HG02938 (cell line): ENCODE data around the gene IFT27.
"Not testable (repeated sequence)": the region's sequence is repeated elsewhere in the genome, so short reads cannot be mapped to it uniquely, and the experiment has no call there.

Experiments
- ATAC-seq: cut with Tn5 transposase; IDR thresholded peaks from one replicate; pipeline ENCODE4 v1.9.1; 2021; ENCODE audit warnings: mild to moderate bottlenecking, moderate library complexity; ENCODE audit not compliant: unreplicated experiment

The IFT27 gene

GRCh38 chr22:36745301-36745995 lies 30.5 kb downstream of the IFT27 start:
- ATAC-seq: no peak

DNA sequence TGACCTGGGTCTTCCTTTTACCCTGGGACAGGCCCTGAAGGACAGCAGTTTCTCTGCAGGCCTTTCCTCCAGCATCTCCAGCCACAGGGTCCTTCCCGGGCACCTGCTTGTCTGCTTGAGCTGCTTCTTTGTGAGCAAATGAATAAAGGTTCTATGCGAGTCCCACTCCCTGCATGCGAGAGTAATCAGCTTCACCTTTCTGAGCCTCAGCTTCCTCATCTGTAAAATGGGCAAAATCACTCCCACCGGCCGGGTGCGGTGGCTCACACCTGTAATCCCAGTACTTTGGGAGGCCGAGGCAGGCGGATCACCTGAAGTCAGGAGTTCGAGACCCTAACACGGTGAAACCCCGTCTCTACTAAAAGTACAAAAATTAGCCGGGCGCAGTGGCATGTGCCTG lies 31.1 kb downstream of the IFT27 start:
- no peak for ATAC-seq

DNA sequence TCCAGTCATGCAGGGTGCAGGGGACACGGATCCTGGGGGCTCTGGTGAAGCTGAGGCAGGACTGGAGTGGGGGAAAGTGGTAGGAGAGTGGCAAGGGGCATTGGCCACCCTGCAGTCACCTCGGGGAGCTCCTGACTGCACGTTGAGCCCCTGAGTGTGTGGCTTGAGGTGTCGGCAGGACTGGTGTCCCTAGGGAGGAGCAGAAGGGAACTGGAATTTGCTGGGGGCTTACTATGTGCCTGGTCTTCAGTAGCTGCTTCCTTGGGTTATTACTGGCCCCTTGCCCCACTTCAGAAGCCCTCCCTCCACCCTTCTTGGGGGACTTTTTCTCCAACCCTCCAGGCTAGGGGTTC lies 31.5 kb downstream of the IFT27 start:
- no peak for ATAC-seq

GRCh38 chr22:36743591-36744412 lies 32.1 kb downstream of the IFT27 start:
- no peak for ATAC-seq

- no peak for ATAC-seq
Measured at GRCh38 chr22:36743011-36743410, 32.9 kb downstream of the IFT27 start.

DNA sequence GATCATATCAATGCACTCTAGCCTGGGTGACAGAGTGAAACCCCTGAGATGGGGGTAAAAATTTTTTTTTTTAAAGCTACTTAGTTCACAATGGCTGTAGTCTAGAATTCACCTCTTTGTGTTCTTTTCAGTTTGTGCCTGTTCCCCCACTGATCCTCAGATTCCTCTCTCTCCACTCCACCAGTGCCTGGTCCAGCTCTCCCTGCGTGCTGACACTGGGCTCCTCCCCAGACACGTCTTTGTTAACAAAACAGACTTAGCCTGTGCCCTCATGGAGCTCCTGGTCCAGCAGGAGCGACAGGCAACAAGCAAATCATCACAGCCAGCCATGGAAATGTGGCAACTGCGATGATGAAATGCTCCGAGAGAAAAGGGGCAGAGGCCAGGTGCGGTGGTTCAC lies 34.0 kb downstream of the IFT27 start:
- no peak for ATAC-seq

DNA sequence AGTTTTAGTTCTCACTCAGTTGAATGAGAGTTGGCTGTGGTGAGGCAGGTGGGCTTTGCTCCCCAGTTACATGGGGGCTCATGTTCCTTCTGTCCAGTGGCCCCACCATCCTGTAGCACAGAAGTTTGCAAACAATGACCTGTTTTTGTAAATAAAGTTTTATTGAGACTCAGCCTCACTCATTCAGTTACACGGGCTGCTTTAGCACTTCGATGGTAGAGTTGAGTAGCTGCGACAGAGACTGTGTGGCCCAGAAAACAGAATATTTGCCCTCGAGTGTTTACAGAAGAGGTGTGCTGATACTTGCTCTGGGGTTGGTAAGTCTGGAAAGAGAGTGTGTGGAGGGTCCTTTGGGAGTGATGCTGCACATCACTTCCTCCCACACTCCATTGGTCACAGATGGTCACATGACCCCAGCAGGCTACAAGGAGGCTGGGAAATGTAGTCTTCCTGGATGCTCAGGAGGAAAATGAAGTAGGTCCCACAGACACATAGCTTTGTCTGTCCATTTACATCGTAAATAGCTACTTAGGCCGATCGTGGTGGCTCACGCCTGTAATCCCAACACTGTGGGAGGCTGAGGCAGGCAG lies 34.6 kb downstream of the IFT27 start:
- ATAC-seq: no peak

DNA sequence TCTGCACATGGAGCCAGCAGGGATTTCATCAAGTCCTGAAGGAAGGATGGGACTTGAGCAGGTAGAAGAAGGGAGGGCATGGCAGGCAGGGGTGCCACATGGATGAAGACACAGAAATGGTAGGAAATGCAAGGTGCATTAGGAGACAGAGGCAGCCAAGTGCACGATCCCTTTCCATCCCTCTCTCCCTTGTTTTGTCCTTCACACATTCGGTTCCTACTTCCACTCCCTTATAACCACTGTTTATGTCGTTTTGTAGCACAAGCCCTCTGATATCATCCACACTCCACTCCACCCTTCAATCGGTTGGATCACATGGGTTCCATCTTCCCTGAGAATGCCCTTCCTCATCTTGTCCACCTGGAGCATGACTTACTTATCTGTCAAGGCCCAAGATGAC lies 35.2 kb downstream of the IFT27 start:
- no peak for ATAC-seq

GRCh38 chr22:36739185-36739584 lies 36.7 kb downstream of the IFT27 start:
- no peak for ATAC-seq

GRCh38 chr22:36738416-36739020 lies 37.4 kb downstream of the IFT27 start:
- no peak for ATAC-seq

DNA sequence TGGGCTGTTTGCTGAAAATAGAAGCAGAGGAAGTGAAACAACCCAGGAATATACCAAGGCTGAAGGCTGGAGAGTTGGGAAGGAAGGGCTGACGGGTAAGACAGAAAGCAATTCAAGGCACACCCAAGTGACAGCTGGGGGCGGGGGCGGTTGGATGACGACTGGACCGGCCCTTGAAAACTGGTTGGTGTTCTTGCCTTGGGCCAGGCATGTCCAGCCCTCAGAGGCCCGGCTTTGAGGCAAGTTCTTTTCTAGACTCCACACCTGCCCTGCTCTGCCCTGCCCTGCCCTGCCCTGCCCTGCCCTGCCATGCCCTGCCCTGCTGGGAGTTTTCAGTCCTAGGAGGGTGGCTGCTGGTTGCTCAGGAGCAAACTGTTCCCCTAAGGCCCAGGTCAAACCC lies 38.1 kb downstream of the IFT27 start:
- no peak for ATAC-seq

DNA sequence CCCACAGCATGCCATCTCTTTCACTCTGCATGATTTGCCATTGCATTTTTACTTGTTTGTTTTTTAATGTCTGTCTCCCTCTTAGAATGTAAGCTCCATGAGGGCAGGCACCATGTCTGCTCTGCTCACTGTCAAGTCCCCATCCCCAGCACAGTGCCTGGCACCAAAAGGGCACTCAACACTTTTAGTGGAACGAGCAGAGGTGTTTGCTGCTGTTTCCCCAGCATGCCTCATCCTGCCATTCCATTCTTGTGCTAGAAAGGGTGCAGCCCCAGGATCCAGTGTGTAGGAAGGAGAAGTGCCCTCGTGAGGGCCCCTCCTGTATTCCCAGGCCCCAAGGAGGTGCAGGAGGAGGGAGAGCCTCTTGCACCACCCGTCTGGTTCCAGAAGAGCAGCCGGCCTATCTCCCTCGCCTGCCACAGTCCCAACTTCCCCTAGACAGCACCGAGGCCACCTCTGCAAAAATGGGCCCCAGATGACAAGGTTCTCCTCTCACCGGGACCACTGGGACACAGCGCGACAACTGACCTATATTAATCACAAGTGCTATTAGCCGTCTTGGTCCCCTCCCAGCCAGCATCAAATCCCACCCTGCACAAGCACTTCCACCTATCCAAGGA lies 39.1 kb downstream of the IFT27 start:
- no peak for ATAC-seq

- no peak for ATAC-seq
Measured at GRCh38 chr22:36734171-36735058, 41.5 kb downstream of the IFT27 start.

GRCh38 chr22:36733271-36733670 lies 42.6 kb downstream of the IFT27 start:
- ATAC-seq: no peak

- ATAC-seq: no peak
Measured at GRCh38 chr22:36732609-36733008, 43.3 kb downstream of the IFT27 start.

DNA sequence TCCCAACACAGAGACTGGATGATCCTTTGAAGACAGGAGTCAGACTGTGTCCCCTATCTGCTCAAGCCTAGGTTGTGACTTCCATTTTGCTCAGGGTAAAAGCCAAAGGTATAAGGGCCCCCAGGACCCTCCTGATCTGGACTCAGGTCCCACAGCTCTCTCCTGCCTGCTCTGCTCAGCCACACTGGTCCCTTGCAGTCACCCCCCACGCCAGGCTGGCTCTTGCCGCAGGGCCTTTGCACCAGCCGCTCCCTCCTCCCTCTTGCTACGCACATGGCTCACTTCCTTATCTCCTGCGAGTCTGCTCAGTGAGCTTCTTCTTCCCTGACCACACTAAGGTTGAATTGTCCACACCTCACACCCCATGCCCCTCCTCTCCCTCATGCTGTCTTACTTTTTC lies 44.0 kb downstream of the IFT27 start:
- ATAC-seq: no peak

- not testable (repeated sequence) for ATAC-seq
Measured at GRCh38 chr22:36731321-36731720, 44.6 kb downstream of the IFT27 start.

GRCh38 chr22:36730176-36730858 lies 45.6 kb downstream of the IFT27 start:
- ATAC-seq: no peak

GRCh38 chr22:36729321-36729720 lies 46.6 kb downstream of the IFT27 start:
- ATAC-seq: no peak

- ATAC-seq: no peak
Measured at GRCh38 chr22:36728505-36728904, 47.4 kb downstream of the IFT27 start.
